HG03457 (cell line): Measurements from ENCODE around the gene BUB1B.

Experiments used
- ATAC-seq: cut with Tn5 transposase; IDR thresholded peaks from one replicate; pipeline ENCODE4 v1.9.1; 2021; ENCODE audit warnings: moderate number of reproducible peaks; ENCODE audit not compliant: unreplicated experiment

BUB1B gene

DNA sequence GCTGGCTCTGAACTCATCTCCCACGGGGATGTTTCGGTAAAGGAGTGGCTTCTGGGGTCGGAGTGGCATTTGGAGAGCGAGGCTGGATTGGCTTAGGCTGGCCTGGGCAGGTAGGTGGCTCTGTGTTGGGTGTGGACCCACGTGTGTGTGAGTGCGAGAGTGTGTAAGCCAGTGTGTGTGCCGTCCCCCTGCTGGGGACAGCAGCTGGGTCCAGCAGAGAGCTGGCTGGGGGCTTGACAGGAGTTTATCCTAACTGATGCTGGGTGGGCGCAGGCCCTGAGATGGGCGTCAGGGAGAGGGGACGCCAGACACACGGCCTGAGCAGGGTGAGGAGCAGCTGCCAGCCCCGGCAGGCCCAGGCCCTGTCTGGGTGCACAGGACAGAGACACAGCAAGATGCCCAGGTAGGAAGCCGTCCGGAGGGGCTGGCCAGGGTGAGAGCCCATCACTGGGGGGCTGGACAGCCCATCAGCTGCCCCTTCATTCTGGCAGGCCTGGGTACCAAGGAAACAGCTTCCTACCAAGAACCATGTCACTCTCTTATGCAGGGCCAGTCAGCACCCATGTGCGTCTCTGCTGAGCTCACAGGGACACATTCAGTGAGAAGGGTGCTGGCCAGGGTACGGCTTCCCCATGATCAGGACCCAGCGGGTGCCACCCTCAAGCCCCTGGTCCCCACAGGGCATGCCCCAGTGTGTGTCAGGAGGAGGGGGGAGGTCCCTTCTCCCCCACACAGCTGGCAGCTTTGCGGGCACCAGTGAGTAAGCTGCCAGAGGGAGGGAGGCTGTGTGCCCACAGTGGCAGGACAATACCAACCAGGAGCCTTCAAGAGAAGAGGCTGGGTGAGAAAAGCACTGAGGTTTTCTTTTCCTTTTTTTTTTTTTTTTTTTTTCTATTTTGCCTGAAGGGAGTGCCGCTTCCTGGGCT is 79.1 kb downstream of the BUB1B start:
- no peak for ATAC-seq

DNA sequence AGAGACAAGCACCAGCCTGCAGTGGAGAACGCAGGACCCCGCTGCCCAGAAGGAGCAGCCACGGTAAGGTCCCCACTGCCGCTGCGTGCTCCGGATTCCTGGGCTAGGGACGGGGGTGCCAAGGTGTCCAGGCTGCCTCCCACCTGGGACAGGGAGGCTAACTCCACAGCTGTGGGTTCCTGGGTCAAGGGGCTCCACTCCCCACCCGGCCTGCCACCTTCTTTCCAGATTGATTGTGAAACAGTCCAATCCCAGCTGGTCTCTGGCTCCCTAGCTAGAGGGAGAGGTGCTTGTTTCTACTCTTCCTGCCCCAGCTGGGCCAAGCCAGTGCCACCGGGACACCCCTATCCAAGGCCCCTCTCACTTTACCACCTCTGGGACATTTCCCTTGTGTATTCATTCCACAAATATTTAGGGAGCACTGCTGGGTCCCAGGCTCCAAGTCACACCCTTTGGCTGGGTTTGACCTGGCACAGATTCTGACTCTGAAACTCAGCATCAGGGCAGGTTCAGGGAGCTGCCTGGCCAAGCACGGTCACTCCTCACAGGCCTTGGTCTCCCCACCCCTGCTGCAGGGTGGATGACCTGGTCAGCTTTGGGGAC is 79.9 kb downstream of the BUB1B start:
- no peak for ATAC-seq

DNA sequence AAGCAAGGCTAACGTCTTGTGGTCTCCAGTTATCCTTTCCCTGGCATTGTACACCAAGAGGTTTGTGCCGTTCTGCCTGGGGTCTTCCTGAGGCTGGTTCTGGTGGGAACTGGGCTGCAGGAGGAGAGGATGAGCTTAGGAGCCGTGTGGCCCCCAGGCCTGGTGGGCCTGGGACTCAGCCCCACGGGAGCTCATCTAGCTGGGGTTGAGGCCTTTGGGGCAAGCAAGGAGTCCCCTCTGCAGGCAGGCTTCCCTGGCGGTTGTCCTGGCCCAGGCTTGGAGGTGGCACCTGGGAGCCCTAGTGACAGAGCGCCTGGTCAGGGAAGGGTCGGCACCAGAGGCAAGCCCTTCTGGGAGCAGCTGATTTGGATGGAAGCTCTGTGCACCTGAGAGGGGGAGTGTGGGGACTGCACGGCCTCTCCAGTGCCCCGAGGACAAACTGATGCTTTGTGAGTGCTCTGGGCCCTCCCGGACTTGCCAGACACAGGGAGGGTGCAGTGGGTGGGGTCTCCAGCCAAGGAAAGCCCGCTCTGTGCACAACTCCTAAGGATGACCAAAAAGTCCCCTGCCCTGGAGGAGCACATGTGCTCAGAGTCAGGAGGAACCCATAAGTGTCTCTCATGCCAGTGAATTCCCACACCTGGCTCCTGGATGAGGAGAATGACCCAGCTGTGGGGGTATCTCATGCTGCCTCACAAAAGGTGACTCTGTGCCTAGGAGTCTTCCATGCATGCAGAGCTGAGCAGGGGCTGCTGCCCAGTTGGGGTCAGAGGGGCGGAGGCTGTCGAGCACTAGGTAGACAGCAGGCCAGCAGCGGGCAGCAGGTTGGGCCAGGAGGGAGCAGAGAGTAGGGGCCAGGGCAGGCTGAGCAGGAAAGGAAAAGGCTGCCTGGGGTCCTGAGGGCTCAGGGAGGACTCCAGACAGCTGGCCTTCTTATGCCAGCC is 80.7 kb downstream of the BUB1B start:
- no peak for ATAC-seq

DNA sequence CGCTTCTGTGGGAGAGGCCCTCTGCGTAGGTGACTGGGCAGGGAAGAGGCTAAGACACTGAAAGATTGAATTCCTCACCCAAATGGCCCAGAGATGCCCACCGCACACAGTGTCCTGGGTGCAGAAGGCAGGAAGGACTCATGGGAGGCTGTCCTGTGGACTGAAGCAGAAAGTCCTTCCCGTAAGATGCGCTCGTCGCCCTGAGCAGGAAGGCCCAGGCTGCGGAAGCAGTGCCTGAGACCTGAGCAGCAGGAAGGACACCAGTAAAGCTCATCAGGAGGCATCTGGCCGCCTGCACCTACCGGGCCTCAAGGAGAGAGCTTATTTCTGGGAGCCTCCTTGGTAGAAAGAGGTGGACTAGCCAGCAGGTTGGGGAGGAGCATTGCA is 81.3 kb downstream of the BUB1B start:
- ATAC-seq = no peak

DNA sequence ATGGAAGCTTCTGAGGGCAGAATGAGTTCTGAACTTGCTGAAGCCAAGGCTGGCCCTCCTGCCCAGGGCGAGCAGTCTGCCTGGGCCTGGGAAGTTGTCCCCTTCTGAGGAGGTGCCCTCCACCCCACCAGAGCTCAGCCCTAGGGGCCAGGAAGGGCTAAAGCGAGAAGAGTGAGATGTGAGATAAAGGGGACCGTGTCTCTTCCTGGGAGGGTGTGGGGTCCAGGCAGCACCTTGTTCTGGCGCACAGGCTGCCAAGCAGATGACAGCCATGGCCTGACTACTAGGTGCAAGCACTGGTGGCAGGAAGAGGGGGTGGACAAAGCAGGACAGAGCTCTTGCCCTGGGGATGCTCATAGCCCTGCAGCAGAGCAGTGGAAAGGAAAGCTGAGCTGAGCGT is 81.7 kb downstream of the BUB1B start:
- no peak for ATAC-seq

DNA sequence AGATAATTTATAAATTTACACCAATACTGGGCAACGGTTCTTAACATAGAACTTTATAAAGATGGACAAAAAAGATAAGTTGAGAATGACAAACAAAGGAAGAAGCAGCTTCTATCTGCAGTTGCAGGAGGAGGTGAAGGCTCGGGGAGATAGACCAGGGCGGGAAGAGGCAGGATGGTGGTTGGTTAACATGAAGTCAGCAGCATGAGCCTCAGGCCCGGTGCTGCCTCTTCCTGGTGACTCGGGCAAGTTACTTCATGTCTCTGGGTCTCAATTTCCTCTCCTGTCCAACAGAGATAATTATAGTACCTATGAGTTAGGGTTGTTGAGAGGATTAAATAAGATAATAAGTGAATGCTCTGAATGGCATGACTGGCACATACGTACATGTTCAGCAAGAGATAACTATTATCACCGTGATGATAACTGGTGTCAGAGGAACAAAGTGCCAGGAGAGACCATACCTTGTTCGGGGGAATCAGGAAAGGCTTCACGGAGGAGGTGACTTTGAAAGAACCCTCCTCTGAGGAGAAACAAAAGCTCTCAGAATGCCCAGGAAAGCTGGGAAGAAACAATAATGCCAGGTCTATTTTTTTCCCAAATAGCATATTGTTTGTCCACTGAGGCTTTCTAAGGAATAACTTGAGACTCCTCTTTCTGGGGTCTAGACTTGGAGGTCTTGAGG is 82.4 kb downstream of the BUB1B start:
- ATAC-seq = no peak

GRCh38 chr15:40244961-40245523 is 84.2 kb downstream of the BUB1B start:
- ATAC-seq = no peak

DNA sequence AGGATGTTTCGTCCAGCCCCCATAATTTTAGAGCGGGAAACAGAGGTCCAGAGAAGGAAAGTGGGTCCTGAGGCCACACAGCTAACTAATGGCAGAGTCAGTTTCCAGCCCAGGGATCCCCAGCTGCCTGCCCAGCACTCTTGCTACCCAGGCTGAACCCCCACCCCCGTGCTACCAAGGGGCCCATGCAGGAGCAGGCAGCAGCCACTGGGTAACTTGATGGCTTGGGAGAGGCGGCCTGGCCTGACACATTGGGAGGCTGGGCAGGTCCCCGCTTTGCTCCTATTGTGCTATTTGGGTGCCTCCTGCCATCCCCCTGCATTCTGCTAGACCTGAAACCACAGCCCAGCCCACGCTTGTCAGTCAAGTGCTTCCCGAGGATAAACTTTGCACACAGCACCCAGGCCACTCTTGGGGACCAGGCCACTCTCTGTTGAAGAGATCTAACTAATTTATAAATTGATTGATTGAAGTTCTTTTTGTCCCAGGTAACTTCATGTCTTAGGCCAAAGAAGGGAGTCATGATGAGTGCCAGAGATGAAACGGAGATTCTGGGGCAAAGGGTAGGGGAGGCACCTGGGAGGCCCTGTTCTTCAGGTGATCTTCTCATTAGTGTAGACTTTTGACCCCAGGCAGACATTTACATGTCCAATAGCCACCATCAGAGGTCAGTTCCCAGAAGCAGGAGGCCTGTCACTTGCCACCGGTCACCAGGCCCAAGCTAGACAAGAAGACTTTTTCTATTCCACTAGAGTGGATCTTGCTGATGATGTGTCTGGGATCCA is 85.0 kb downstream of the BUB1B start:
- ATAC-seq = no peak

GRCh38 chr15:40246496-40247280 is 85.8 kb downstream of the BUB1B start:
- no peak for ATAC-seq

DNA sequence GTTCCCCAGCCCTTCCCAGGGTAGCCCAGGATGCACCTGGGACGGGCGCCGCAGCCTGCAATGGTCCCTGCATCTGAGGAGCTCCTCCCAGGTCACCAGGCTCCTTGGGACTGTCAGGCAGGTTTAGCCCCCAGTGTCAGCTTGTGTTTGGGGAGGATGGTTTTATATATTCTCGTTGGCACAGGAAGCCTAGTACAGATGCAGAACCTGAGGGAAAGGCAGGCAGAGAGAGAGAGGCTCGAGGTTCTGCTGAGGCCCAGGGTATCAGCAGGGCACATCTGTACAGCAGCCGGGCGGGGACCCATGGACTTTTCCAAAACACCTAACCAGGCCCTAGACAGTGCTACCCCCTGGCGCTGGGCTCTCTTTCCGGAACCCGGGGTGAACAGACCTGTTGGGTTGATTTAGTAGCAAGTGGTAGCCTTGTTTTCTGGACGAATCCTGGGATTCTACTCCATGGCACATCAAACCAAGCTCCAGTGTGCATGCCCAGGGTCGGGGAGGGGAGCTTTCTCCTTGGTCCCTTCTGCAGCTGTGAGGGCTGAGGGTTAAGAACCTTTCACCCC is 86.6 kb downstream of the BUB1B start:
- no peak for ATAC-seq

DNA sequence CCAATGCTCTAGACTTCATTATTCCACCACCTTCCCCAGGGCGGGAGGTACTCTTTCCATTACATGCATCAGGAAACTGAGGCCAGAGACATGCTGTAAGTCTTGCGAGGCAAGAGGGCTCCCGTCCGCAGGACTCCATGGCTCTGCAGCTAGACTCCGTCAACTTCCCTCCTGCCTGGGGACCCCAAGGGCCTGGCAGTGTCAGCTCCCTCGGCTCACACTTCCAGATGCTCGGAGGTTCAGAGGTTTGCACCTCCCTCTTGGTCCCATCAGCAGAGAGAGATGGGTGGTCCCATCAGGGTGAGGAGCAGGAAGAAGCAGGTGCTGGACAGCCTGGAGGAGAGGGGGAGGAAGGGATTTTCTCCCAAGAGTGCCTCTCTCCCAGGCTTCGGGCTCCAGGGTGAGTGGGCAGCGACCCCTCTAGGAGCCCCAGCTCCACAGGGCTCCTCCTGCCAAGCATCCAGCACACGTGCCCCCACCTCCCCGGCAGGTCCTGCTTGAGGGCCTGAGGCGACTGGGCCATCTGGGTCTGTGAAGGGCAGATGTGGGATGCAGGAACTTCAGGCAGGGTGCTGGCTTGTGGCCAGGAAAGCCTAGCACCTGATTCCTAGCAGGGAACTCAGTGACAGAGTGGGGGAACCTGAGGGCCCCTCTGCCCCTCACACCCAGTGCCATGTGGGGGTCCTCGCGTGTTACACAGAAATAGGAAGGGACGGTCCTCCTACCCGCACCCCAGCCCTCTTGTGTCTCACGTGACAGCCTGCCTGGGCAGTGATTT is 87.3 kb downstream of the BUB1B start:
- ATAC-seq = no peak

DNA sequence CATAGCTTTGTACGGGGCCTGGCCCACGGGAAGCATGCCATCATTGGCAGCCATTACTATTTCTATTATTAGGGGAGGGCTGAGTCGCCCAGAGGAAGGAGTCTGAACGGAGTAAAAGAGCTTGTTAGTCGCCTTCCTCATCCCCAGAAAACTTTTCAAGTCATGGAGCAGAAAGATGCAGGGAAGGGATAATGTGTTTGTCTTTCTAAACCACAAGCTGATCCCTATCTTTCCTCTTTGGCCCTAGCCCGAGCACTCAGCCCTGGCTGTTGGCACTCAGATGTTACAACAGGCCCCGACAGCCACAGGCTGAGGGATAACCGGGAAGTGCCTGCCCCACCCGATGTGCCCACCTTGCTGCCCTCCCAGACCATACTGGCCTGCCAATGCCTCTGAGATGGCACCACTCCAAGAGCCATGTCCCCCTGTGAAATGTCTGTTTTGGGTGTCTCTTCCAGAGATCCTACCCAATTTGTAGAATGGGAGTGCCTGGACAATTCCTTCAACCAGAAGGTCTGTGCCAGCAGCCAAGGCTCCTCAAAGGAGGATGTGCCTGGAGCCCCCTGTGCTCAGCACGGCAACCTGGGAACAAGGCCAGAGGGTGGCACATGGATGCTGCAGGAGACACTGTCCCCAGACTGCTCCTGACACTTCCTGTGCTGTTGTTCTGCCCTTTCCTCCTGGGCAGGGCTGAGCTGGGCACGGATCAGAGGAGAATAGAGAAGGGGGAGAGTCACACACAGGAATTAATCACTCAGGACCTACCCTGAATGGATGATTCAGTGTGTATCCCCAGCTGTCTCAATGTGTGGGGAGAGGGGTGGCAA is 88.8 kb downstream of the BUB1B start:
- no peak for ATAC-seq

DNA sequence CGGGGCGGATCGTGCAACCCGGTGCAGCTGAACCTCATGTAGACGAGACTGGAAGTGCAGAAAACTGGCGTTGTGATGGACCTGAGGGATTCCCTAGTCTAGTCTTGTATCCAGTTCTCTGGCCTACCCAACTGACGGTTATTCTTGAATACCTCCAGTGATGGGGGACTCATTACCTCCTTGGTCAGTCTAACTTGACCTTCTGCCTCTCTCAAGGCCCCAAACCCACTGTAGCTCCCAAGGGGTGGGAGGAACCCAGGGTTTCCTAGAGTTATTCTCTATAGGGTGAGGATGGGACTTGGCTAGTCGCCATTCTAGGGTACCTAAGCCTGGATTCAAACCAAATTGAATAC is 89.4 kb downstream of the BUB1B start:
- ATAC-seq = no peak

DNA sequence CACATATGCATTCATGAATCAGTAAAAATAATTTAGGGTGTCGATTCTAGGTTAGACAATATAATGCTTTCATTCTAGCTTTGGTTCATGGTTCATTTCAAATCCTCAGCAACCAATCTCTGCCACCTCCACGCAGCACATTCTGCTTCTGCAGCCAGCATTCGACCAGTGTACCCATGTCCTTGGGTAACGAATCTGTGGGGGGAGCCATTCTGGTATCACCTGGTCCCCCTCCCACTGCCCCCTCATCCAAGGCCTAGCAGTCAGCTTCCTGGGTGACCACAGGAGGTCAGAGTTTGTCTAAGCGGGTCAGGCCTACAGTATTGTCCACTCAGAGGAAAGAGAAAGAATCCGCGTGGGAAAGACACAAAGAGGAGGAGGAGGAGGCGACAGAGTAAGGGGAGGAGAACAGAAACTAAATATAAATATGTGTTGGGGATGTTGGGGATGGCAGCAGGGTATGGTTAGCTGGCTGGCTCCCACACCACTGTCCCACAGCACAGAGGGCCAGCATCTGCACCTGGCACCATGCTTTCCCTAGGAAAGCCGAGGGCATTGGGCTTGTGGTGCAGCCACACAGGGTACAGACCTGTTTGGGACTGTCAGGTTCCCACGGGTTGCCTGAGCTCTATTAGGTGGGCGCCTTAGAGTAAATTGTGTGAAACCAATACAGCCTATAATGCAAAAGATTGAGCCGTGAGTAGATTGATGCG is 90.1 kb downstream of the BUB1B start:
- no peak for ATAC-seq

- no peak for ATAC-seq
Observed at GRCh38 chr15:40251486-40252140, 90.7 kb downstream of the BUB1B start.

DNA sequence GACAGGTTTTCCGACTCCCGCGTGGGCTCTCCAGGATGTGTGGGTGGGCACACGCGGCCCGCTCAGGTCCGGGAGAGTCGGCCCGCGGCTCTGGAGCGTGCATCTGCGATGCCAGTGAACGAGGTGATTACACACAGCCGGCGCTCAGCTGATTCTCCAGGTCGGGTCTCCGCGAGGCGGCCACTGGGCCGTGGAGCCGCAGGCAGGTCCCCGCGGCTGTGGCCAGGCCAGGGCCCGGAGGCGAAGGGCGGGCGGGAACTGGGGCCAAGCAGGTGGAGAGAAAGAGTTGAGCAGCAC is 91.2 kb downstream of the BUB1B start:
- no peak for ATAC-seq
